Anterior cingulate cortex (tissue), 58 donors: Measurements from ENCODE around the gene NOL9.

Experiments used
- DNase-seq, 58 donors: peaks; one replicate each; lab custom pipeline; 2025; lab: John Stamatoyannopoulos, UW

The NOL9 gene

DNA sequence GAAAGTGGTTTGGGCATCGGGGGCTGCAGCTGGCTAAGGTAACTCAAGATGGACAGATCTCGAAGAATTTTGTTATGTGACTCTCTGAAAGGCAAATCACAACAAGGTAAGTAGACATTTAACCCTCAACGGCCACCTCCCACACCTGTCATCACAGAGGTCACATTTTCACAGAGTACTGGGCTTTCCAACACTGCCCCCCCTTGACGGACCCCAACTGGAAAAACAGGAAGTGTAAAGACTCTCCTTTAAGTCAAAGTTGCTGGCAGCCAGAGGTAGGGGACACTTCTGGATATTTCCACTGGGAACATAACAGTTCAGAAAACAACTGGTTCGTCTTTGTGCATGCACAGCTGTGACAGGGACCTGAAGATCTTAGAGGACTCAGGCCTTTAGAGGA, 22.3 kb downstream of the NOL9 start:
- DNase-seq: no peak

DNA sequence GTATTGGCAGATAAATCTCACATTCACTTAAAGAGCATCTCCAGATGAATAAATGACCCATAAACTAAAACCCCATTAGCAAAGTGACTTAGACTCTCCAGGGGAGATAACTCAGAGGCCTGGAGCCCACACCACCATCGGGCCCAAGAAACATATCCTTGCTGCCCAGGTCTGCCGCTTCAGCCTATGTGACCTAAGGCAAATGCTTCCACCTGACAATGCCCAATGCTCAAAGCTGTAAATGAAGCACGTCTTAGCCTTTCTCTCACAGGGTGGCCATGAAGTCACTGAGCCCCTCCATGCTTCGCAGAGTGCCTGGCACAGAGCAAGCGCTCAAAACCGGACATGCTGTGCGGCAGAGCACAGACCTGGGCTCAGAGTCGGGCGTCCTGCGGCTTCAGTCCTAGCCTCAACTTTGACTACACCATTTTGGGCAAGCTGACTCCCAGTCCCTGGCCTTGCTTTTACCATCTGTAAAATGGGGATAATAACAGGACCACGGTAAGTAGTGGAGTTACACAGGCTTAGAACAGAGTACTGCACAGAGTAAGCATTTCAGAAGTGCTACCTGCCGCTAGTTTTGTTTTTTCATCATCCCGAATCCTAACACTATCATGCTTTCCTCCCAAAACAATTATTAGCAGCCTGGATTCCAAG, 23.7 kb downstream of the NOL9 start:
- DNase-seq: no peak

DNA sequence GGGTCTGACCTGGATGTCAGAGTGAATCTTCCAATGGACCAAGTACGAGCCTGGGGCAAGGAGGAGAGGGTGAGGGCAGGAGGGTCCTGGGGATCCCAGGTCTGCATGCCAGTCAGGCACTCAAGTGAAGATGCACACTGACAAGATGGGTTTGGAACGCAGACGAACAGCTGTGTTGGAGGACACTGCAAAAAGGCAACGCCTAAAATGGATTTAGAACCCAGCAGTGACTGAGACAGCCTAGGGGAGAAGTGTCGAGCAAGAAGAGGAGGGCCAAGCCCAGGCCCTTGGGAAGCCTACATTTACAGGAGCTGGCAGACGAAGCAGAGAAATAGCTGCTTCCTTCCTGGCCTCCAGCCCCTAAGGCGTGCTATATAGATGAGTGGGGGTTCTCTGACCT, 25.8 kb downstream of the NOL9 start:
- no peak for DNase-seq

DNA sequence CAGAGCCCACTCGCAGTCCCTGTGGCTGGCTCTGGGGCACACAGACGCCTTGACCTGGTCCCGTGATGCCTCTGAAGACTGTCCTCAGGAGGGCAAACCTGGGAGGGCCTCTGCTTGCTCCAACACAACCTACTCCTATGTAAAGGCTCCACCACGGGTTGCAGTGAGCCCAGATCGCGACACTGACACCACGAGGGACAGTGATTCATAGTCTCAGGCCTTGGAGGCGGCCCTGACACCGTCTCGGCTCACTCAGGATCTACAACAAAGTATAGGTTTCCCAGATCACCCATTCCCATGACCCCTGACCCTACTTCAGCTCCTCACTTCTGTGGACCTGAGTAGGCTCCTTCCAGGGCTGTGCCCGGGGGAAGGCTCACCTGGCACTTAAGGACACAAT, 28.0 kb downstream of the NOL9 start:
- DNase-seq: no peak

DNA sequence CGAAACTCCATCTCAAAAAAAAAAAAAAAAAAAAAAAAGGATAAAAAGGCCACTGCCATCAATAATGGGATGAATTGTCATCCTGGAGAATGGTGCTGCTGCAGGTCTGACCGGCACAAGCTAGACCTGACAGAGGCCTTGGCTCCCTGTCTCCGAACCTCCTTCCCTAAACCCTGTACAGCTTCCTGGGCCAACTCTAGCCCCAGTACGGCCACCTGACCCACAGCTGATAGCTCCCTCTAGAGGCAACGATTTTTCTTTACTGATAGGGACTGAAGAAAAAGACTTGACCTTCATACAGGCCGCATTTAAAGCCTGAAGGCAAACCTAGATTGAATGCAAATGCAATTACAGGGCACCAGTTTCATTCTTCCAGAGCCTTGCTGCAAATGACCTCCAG, 30.7 kb downstream of the NOL9 start:
- peak in 2 of 58 donors; percentile 15 to 23 for DNase-seq

DNA sequence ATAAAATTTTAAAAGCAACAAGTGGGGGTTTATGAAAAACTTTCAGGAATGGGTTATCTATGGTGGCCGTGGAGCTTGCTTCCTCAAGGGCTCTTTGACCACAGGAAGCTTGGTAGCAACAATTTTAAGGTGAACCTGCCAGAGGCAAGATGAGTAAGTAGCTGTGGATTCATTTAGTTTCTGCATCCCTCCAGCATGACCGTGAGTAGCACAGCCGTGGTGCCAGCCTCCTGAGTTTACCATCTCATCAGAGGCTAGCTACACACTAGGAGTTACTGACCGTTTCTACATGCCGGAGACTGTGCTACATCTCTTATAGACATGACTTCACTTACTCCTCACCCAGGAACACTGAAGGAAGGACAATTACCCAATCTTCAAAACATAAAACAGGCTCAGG, 32.8 kb downstream of the NOL9 start:
- no peak for DNase-seq

DNA sequence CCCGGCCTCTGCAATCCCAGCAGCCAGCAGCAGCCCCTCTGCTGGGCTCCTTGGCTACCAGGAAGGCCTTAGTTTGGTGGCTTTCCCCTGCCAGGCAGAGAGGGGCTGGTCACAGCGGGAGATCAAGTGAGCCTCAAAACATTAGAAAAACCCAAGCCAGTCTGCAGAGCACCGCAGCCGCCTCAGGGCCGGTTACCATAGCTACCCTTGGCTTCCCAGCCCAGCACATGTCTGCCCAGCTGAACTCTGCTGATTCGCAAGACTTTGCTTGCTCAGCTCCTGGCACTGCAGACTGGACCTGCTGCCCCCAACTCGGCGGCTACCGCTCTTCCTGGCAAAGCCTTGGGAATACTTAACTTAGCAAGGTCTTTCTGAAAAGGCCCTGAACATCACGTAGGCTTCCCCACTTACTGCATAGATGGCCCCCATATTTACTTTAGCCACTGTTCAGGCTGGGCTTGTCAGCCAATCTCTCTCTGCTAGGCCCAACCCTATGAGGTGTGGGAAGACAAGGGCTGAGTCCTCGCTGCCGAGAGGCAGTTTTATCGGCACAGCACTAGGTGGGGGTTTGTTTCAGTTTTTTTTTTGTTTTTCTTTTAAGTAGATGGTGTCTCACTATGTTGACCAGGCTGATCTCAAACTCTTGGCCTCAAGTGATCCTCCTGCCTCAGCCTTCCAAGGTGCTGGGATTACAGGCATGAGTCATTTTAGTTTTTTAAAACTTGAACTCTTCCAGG, 34.2 kb downstream of the NOL9 start:
- peak in 50 of 58 donors; percentile 16 to 86 (median 60) for DNase-seq

DNA sequence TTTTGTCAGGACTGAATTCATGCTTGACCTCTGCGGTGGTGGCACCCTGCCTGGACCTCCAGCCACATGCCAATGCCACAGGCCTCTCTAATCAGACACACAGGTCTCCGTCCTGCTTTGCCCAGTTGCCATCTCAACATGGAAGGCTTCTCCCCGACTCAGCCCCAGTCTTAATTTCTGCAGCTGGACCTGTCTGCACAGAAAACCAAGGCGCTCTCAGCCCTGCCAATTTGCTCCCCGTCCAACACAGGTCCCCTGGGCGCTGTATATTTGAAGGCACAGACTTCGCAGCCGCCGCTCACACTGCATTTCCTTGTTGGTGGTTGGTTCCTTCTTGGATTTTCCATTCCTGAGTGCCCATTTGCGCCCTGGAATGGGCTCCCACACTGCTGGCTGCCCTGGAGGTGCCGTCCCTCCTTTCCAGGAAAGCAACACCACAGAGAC, 34.8 kb downstream of the NOL9 start:
- peak in 1 of 58 donors; percentile 77 for DNase-seq

DNA sequence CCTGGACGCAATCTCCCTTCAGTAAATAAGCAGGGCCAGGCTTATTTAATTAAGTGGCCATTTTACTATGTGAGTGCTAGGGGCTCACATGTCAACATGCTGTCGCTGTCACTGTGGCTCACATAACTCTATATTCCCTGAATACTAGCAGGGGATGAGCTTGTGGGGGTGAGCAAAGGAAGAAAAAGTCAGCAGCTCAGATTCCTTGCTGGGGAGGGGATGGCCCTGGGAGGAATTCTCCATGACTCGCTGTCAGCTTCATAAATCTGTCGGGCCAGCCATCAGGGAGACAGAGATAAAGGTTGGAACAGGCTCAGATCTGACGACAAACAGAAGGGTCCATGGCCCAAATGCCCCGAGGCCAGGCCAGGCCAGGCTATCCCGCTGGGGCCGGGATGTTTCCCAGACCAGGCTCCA, 36.9 kb downstream of the NOL9 start:
- no peak for DNase-seq

DNA sequence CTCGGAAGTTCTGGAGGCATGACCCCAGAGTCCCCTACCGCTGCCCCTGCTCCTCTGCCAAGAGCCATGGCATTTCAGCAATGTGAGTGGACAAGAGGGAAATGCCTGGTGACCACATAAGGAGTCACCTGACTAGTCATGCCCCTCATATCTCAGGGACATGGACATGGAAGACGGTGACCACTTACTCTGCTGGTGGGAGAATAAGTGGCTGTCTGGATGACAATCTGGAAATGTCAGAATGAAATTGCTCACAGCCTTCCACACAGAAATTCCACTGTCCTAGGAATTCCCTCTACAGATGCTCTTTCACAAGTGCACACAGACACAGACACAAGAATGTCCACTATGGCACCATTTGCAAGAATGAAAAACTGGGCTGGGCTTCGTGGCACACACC, 38.5 kb downstream of the NOL9 start:
- no peak for DNase-seq

DNA sequence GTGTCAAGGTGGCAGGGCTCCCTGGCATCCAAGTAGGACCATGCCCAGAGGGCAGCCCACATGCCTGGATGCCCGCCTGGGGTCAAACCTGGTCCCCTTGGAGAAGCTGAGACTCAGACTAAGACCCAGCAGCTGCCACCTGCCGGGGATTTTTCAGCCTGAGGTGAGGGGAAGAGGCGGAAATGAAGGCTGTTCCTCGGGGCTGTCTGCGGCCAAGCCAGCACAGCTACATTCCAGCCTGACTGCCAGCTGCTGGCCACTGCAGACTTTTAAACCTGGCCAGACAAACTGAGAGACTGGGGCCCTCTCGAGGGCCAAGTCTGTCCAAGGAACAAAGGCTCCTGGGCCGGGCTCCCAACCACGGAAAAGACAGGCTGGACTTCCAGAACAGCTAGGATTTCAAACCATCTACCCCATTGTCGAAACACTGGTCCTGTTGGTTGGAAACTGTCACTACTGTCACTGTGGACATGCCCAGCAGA, 41.0 kb downstream of the NOL9 start:
- DNase-seq: peak in 1 of 58 donors; percentile 47

DNA sequence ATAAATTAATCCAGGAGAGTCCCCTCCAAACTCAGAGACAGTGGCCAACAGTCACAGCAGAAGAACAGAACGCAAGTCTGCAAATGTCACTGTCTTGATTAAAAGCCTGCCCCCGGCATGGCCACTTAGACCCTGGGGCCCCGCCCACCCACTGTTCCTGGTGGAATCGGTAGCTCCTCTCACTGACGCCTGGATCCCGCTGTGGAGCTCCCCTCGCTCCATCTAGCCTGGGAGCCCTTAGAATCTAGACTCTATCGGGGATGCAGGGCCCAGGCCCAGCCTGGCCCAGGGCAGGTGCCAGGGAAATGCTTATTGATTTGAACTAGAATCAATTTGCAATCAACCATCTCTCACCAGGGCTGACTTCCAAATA, 41.4 kb downstream of the NOL9 start:
- DNase-seq: no peak

DNA sequence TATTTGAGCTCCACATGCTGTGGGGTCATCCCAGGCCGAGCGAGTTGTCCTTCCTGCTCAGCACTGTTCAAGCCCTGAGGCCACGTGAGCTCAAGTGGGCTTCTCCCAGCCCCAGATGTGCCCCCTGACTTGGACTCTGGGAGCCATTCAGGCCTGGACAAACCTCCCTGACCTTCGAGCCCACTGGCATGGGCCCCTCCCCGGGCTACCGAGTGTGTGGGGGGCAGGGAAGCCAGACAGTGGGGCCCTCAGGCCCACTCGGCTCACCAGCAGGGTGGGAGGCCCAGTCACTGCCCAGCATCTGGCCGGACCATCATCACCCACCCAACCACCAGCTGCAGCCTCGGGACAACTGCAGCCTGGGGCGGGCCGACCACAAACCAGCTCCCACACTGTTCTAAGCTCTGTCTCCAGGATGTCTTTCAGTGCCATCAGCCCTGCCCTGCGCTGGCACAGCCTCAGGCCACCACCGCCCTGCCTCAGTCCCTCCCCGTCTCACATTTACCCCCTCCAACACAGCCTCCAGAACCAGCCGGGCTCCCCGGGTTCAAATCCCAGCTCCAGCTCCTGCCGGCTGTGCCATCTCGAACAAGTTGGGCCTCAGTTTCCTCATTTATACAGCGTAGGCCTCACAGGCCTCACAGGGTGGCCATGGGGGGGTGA, 41.9 kb downstream of the NOL9 start:
- no peak for DNase-seq

DNA sequence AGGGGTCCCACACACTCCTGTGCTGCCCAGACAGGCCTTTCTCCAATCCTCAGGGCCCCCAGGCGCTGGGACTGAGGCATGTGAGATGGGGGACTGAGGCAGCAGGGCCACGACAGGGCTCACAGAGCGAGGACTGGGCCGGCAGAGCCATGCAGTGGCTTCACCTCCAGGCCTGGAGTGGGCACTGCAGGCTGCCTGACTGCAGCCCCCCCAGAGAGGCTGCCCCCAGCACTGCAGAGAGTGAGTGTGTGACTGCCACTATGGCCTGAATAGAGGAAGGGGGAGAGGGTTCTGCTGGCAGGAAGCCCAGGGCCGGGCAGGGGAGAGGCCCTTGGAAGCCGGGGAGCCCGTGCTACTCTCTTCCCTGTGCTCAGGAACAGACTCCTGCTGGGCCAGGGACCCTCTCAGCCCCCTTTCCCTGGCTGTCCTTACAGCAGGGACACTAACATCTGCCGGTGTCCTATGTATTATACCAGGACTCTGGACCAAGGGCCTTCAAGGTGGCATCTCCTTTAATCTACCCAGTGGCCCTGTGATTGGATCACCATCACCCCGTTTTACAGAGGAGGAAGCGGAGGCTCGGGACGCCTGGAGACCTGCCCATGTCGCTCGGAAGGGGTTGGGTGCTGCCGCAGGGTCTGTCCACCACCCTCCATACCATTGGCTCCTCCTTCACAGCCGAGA, 42.6 kb downstream of the NOL9 start:
- no peak for DNase-seq

DNA sequence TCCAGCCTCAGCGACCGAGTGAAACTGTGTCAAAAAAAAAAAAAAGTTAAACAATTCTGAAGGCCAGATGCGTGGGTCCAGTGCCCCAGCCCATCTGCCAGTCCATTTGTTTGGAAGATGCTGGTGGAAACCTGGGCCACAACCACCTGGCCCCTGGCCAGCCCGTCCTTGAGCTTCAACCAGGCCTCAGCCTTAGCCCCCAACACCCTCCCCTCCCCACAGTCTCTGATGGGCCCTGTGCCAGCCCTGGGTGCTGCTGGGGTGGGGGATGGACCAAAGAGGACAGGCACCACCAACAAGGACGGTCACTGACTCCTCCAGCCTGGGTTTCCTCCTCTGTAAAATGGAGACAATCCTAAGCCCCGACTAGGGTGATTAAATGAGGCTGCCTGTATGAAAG, 43.3 kb downstream of the NOL9 start:
- DNase-seq: no peak

DNA sequence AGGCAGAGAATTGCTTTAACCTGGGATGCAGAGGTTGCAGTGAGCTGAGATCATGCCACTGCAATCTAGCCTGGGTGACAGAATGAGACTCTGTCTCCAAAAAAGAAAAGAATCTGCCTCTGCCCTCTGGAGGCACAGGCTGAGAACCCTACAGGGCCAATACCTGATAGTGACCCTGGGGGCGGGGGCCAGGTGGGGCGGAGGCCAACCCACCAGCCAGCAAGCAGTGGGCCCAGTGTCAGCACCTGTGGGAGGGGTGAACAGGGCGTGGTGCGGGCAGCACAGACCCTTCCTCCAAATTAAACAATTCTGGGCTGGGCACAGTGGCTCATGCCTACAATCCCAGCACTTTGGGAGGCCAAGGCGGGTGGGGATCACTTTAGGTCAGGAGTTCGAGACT, 43.8 kb downstream of the NOL9 start:
- DNase-seq: no peak

DNA sequence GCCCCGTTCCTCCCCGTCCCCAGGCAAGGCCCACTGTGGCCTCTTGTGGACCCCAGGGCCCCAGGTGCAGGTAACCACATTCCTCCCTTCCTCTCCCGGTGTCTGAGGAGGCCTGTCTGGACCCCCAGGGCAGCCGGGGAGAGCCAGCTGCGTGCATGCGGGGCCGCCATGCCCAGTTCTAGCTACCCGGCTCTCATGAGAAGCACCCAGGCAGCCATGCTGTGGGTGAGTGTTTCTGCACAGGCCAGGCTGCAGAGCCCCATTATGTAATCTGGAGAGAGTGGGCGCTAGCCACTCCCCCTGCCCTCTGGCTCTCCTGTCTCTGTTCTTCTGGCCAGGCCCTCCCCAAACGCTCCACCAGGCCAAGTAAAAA, 44.4 kb downstream of the NOL9 start:
- peak in 9 of 58 donors; percentile 9 to 48 (median 27) for DNase-seq

DNA sequence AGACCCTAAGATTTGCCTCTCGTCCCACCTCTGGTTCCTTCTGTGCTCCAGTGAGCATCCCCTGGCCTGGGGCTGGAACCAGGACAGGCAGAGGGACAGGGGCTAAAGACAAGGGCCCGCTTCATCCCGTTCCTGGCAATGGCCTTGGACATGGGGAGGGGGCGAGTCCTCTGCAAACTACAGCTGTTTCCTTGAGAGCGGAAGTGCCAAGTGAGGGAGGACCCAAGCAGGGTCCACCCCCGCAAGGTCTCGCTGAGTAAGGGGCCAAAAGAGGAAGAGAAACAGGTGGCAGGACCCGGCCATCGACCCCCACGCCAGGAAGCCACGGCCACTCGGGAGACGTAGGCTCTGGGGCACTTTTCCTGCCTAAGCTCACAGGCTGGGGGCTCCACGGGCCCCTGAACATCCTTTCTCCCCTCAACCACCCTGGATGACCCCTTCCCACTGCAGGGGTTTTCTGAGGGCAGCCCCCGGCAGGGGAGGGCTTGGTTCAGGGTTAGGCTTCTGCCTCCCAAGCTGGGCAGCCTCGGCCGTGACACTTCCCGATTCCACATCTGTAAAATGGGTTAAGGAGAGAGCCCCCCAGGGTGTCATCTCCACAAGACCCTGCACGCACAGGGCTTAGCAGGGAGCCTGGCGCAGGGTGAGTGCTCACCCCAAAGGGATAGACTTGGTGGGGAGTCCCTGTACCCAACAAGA, 44.9 kb downstream of the NOL9 start:
- DNase-seq: peak in 1 of 58 donors; percentile 25

DNA sequence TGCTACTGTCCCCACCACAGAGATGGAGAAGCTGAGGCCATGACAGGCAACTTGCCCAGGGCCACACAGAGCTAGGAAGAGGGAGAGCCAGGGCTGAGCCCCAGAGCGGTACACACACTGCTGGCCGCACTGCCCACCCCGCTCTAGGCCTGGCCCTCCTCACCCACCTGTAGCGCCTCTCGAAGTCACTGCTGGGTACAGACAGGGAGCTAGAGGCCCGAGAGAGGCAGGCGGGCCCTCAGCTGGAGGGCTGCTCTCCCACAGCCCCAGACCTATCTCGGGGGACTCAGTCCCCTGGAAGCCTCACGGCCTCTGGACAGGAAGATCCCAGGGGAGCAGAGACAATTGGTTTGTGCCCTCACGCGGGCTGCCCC, 45.5 kb downstream of the NOL9 start:
- no peak for DNase-seq

DNA sequence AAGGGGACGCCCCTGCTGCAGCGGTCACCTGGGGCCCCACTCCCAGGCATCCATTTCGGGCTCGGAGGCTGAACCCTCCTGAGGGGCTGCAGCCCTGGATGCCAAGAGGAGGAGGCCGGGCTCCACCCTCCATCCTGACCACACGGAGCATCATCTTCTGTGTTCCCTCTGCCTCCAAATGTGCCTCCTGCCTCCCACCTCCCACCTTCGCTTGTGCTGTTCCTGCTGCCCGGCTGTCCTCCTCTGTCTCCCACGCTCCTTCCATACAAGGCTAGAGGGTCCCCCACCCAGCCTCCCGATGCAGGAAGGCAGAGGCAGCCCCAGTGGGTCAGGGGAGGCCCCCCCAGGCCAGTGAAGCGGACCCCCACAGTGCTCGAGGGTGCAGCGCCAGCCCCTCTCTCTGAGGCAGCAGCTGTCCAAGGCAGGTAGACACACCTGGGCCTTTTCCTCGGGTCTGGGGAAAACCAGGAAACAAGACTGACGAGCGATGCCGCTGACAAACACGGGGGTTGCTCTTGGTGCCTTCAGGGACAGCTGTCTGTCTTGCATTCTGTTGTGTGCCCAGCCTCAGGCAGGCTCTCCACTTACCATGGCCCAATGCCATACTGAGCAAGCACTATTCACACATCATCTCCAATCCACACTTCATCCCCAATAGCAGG, 46.0 kb downstream of the NOL9 start:
- DNase-seq: peak in 7 of 58 donors; percentile 19 to 66 (median 47)
